A673 (cell line): ENCODE measurements around the gene TTC12.

ENCODE experiments used
- CTCF ChIP-seq: fragments of 300-800, 200-600 bp; sonication (generic); conservative IDR thresholded peaks from 2 replicates; pipeline ENCODE4 v1.5.1; 2017; ENCODE audit warnings: low read depth, mild to moderate bottlenecking, antibody characterized with exemption, low read length, moderate library complexity, mixed read lengths
- EZH2 ChIP-seq: fragments of 200-600 bp; sonication (generic); IDR thresholded peaks from 2 replicates; pipeline ENCODE4 v1.6.1; 2017; ENCODE audit warnings: borderline replicate concordance, low read depth, mild to moderate bottlenecking, mixed read lengths, antibody characterized with exemption, low read length; ENCODE audit not compliant: poor library complexity, severe bottlenecking

- no peak for TF ChIP-seq CTCF
- TF ChIP-seq EZH2, result no peak
Measured at GRCh38 chr11:113373981-113374560, 59.7 kb downstream of the TTC12 start.
